KG1 (cell line): ENCODE measurements around the gene CERK.
"Not testable (repeated sequence)": the region's sequence is repeated elsewhere in the genome, so short reads cannot be mapped to it uniquely, and the experiment has no call there.

Source experiments
- DNase-seq: peaks from one replicate; lab custom pipeline; 2025; lab: John Stamatoyannopoulos, UW

Gene CERK, protein sequence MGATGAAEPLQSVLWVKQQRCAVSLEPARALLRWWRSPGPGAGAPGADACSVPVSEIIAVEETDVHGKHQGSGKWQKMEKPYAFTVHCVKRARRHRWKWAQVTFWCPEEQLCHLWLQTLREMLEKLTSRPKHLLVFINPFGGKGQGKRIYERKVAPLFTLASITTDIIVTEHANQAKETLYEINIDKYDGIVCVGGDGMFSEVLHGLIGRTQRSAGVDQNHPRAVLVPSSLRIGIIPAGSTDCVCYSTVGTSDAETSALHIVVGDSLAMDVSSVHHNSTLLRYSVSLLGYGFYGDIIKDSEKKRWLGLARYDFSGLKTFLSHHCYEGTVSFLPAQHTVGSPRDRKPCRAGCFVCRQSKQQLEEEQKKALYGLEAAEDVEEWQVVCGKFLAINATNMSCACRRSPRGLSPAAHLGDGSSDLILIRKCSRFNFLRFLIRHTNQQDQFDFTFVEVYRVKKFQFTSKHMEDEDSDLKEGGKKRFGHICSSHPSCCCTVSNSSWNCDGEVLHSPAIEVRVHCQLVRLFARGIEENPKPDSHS

DNA sequence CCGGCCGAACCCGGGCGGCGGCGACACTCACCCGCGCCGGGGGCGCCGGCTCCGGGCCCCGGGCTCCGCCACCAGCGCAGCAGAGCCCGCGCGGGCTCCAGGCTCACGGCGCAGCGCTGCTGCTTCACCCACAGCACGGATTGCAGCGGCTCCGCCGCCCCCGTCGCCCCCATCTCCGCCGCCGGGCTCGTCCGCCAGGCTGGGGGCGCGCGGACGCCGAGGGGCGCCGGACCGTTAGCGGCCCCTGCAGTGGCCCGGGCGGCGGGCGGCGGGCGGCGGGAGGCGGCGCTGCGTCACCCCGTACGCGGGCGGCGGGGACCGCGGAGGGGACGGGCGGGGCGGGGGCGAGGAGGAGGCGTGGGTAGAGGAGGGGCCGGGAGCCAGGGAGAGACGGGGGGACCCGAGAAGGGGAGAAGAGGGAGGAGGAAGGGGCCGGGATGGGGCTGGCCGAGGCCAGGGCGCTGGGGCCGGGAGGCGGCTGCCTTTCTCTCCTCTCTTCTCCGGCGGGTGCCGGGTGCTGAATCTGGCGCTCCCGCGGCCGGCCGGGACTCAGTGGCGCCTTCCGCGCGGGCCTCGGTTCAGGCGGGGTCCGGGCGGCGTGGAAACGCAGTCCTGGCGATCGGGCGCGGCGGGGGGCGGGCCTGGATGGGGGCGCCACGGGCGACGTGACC is at the start of gene CERK:
Gene CERK (minus strand): TSS at position 277 of the 671 bp plus-strand sequence. CDS start 104 bp downstream, at position 173.
- DNase-seq, result peak; percentile 16

DNA sequence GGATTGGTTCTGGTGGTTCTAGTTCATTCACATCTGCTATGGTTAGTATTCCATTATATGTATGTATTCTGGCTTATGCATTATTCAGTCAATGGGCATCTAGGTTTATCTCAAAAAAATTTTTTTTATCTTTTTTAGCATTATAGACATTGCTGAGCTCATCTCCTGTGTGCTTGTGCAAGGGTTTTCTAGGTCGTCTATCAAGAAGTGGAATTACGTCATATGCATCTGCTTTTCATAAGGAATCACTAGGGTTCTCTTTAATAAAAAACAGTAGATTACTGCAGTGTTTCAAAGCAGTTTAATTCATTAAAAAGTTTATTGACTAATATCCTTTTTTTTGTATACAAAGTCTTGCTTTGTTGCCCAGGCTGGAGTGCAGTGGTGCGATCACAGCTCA is 45.7 kb upstream of the CERK start:
- no peak for DNase-seq

DNA sequence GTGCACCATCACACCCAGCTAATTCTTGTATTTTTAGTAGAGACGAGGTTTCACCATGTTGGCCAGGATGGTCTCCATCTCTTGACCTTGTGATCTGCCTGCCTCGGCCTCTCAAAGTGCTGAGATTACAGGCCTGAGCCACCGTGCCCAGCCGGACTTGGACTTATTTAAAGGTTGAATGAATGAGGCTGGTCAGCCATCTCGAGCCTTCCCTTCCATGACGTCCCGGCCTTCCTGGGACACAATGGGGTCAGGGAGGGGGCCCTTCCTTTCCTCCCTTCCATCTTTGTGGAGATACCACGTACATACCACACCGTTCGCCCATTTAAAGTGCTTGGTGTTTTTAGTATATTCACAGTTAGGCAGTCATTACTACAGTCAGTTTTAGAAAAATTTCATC is 44.1 kb upstream of the CERK start:
- not testable (repeated sequence) for DNase-seq

DNA sequence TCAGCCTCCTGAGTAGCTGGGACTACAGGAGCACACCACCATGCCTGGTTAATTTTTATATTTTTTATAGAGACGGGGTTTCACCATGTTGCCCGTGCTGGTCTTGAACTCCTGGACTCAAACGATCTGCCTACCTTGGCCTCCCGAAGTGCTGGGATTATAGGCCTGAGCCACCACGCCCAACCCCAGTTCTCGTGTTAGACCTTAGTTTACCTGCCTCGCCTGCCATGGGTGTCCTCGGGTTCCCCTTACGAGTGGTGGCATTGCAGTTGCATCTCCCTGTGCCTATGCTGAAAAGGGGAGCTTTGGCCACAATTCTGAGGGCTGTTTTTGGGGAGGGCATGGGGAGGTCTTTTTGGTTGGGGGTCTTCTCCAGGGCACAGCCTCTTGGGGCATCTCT is 43.2 kb upstream of the CERK start:
- no peak for DNase-seq

DNA sequence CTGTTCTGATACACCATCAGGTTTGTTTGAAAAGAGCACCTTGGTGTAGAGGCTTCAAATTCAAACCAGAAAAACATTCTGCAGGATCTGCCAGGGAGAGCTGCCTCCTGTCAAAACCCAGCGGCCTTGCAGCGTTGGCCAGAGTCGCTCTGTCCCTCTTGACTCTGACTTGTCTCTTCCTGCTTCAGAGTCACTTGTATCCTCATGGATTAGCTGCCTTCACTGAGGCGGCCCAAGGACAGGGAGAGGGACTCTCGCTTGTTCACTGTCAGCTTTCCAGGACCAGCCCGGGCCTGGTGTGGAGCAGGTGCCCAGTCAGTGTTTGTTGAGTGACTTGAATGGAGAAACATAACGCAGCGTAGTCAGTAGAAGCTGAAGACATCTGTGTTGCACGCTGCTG is 42.4 kb upstream of the CERK start:
- no peak for DNase-seq

DNA sequence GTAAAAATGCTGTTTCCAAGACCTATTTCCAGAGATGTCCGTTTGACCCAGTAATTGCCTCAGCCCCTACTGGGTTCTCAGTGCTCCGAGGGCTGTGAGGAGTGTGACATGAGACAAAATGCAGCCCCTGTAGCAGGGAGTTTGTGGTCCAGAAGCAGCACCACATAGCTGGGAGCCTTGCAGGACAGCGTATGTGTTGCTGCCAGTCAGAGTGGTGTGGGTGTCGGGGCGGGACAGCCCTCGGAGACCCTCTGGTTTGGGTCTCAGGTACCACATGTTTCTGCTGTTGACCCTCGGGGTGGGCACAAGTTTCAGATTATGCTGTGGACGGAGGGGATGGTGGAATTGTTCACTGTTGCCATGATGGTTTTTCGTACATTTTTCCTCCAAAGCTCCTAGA is 41.6 kb upstream of the CERK start:
- DNase-seq, result no peak

DNA sequence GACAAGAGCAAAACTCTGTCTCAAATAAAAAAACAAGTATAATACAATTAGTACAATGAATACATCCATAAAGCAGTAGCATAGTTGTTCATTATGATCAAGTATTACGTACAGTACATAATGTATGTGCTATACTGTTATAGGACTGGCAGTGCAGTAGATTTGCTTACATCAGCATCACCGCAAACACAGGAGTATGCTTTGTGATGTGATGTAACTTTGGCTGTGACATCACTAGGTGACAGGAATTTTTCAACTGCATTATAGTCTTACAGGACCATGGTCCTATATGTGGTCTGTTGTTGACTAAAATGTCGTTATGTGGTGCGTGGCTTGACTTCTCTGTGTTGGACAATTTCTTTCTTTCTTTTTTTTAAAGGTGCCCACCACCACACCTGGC is 41.0 kb upstream of the CERK start:
- DNase-seq, result no peak

DNA sequence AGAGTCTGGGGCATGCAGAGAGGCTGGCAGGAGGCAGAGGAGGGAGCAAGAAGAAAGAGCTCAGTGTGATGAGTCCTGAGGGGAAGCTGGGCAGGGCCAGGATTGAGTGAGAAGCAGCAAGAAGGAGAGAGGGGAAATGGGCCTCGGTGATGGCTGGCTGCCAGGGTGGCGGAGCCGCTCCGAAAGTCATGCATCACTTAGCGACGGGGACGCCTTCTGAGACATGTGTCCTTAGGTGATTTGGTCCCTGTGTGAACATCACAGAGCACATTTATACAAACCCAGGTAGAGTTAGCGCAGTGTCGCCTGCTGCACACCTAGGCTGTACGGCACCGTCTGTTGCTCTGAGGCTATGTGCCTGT is 39.5 kb upstream of the CERK start:
- DNase-seq, result no peak

DNA sequence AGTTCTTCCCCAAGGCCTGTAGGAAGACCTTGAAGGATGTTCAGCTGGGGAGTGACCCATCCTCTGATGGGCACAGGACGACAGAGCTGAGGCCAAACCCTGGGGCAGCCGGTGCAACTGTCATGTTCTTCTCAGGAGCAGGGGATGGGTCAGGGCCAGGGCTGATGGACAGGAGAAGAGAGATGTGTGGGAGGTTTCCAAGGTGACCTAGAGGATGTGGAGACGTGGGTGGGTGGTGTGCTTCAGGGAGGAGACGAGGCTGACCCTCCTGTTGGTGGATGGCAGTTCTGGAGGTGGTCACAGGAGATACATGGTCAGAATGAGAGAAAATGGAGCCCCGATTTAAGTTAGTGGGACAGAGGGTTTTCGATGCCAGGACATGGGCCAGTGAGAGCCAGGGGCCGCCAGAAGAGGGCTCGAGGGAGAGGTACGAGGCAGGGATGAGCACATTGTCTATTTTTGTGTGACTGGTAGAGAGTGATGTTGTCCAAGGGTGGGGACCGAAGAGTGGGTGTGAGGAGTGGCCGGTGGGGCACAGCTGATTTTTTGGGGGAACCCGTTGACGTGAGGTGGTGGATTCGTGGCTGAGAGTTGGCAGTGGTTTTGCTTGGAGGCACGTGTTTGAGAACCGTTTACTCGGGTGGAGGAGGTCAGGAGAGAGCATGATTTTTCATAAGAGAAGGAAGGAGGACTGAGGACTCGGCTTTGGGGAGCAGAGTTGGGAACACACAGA is 39.0 kb upstream of the CERK start:
- no peak for DNase-seq

DNA sequence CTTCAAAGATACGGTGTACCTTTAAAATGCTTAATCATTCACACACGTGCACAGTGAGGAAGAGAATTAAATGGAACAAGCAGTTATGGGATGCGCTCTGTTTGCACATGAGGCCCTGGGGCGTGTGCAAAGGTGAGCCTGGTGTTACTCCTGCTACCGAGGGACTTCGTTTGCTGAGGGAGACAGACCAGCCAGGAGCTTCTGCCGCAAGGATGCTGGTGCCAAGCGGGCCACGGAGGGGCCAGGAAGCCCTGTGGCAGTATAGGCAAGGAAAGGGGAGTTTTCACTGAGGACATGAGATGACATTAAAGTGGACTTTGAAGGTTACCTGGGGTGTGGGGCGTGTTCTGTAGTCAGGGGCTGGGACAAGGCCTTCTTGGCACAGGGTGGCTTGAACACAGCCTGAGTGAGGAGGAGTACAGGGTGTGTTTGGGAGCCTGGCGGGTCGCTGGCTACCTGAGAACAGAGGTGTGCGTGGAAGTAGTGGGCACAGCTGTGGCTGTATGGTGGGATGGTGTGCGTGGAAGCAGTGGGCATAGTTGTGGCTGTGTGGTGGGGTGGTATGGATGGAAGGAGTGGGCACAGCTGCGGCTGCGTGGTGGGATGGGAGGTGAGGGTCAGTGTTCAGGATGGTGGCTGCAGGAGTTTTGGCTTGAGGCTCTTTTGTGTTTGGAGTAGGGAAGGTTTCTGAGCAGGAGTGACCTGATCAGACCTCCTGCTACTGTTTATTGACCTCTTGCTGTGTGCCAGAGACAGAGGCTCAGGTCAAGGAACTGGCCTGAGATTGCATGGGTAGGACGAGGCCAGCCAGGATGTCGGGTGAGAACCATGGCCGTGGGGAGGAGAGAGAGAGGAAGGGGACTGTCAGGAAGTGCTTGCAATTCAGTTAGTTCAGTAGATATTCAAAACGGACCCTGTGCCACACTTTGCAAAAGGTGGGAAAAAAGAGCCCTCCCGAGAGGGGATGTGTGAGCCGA is 38.1 kb upstream of the CERK start:
- DNase-seq, result no peak

DNA sequence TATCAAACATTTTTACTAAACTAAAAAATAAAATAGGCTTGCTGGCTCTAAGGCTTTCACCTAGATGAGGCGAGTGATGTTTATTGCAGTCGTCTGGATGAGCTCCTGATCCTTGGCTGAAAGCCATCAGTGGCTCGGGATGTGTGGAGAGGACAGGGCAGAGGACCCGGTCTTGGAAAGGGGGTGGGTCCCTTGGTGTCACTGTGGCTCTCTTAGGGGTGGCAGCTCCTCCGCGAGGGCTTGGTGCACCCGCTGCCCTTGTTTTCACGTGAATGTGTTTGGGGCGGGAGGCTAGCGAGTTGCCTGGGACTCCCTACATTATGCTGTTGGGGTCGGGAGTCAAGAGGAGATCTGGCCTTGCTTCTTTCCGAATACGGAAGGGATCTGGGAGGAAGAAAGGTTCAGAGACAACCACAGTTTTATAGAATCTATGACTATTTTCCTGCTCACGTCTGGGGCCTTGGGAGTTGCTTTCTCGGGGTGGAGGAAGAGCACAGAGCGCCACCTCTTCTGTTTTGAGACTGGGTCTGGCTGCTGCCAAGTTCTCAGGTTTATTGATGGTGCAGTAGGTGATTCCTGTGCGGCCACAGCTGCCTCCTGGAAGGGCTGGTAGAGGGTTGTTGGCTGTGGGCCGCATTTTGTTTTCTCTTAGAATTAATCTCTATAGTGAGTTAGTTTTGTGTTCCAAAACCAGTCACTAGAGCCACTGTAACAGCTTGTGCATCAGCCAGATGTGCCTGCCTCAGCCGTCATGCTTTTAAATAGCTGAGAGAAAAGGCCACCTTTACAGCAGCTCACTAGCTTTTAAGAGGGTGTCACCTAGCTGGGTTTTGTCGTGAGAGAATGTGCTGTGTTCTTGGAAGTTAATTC is 37.2 kb upstream of the CERK start:
- no peak for DNase-seq

DNA sequence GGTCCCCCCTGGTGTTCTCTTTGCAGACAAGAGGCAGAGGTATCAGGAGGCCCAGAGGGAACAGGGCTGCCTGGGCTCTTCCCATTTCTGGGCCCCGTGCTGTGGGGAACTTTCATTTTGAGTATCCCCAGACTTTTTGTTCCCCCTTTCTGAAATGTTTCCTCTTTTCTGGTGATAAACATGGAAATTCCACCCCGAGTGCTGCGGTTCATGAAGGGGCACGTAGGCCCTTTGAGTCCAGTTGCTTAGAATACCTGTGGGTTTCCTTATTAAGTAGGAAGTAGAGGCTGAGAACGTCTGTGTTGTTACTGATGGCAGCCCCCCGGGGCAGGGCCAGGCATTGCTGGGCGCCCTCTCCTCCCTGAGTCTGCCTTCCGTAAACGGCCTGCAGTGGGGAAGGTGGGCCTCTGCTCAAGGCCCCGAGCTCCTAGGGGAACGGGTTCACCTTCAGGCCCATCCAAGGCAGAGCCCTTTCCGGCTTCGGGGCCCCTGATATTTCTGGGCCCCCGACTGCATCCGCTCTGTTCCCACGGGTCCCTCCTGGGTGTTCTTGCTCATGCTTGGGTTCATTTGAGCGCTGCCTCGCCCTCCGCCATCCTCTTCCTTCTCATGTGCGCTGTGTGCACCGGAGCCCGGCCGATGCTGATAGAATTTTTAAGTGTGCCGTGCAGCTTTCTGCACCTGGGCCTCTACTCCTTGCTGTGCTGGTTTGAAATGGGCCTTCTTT is 36.4 kb upstream of the CERK start:
- no peak for DNase-seq

DNA sequence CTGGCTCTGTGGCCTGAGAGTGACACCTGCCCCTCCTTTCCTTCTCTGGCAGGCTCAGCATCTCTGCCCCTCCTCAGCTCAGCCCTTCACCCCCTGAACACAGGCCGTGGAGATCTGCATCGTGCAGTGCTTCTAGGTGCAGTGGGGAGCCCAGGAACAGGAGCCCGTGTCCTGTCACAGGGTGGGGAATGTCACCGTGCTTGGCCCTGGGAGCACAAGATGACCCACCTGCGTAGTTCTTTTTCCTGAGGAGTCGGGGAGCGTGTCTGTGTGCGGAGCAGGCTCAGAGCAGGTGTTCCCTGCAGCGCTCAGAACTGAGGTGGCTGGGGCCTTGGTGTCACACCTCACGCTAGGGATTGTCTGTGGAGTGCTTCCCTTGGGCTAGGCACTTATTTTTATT is 35.0 kb upstream of the CERK start:
- DNase-seq, result no peak

DNA sequence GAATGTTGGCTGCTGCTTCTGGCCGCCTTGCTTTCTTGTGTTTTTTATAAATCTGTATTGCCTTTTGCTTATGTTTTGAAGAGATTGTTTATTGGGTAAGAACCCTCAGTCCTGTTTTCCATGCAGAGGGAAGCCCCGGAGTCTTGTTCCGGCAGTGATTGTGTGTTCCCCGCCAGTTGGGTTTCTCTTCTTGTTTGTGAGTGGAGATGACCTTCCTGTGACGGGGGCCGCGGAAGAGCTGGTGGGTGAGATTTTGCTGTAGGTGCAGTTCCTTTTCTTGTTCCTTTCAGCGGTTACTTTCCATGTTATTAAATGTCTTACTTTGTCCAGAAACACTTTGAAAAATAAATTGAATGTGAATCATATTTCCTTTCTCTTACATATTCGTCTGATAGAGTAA is 32.7 kb upstream of the CERK start:
- no peak for DNase-seq

DNA sequence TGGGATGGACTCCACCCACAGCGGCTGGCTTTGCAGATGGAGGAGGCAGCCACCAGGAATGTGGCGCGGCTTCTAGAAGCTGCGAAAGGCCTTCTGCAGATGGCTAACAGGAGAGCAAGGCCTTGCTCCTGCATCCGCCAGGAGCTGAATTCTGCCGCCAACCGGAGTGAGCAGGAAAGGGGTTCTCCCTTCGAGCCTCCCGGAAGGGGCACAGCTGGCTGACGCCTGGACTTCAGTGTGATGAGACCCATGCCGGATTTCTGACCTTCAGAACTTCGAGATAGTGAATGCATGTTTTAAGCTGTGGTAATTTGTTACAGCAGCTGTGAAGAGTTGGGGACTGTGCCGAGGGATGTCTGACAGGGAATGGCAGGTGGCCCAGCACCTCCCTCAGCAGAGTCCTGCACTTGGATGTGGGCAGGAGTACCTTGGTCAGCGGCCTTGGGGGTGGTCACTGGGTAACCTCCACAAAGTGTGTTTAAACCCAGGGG is 32.1 kb upstream of the CERK start:
- no peak for DNase-seq

DNA sequence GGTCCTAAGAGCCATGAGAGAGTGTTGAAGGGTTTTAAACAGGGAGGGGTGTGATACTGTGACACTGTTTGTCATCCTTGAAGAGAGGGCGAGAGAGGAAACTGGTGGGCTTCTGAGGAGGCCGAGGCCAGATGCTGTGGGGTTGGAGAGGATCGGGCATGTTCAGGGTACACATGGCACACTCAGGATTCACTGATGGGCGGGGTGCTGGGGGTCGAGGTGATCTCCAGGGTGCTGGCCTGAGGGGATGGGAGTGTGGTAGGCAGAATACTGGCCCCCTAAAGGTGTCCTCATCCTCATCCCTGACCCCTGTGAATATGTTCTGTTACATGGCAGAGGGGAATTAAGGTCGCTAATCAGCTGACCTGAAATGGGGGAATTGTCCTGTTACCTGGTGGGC is 31.7 kb upstream of the CERK start:
- DNase-seq, result no peak

DNA sequence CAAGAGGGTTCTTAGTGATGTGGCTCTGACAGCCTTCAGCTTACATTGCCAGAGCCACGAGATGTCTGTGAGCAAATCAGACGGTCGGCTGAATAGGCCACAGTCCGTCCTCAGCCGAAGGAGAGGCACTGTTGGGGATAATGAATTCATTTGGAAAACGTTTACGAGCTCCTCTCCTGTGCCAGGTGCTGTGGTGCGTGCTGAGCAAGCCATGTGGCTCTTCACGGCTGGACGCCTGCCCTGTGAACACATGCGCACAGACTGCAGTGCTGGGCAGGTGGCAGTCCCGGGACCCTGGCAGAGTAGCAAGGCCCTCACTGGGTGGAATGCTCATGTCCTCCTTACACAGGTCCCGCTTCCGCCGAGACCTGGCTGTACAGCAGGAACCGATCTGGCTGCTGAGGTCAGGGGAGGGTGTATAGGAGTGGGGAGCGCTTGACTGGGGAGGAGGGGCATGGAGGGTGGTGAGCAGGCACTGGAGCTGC is 31.2 kb upstream of the CERK start:
- no peak for DNase-seq

DNA sequence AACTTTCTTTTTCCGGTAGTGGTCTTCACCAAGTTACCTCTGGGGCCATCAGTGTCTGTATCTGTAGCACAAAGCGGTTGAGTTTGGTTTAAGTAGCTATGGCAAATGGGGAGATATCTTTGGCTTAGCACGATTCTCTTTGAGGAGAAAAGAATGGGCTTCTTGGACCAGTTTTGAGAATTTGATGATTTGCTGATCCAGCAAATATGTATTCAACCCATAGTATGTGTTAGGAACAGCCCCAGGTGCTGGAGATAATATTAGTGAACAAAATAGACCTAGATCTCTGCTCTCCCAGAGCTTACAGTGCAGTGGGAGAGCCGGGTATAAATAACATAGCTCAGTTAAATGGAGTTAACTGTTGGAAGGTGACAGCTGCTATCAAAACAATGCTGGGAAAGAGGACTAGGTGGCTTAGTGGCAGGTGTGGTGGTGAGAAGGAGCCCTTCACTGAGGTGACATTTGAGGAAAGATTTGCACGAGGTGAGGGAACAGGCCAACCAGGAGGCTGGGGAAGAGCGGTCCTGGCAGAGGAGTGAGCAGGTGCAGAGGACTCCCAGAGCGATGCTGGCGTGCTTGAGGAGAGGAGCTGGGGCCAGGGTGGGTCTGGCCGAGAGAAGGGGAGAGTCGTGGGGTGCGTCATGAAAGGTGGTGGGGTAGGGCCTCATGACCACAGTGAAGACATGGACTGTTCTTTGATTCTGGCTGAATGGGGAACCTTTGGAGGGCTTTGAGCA is 29.4 kb upstream of the CERK start:
- DNase-seq, result no peak

DNA sequence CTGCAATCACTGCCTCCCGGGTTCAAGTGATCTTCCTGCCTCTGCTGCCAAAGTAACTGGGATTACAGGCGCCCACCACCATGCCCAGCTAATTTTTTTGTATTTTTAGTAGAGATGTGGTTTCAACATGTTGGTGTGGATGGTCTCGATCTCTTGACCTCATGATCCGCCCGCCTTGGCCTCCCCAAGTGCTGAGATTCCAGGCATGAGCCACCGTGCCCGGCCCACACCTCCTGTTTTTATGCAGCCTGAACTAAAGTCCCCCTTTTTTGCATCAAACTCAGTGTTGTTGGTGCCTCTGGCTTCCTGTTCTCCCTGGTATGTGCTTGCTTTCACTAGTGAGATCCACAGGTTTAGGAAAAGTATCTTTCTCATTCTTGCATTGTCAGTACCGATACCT is 28.6 kb upstream of the CERK start:
- DNase-seq, result no peak
